PC-9 (cell line): ENCODE results near the gene PHLPP1.

ENCODE experiments used
- CTCF ChIP-seq: fragments of 200-600 bp; sonication (generic); conservative IDR thresholded peaks from 2 replicates; pipeline ENCODE4 v1.6.1; 2017; ENCODE audit warnings: mixed run types, antibody characterized with exemption, mild to moderate bottlenecking, moderate library complexity
- EZH2 ChIP-seq: fragments of 200-600 bp; sonication (generic); IDR thresholded peaks from 2 replicates; pipeline ENCODE4 v1.8.0; 2017; ENCODE audit warnings: antibody characterized with exemption, low read depth

GRCh38 chr18:62933261-62933887 is 218.0 kb downstream of the PHLPP1 start:
- no peak for TF ChIP-seq CTCF
- TF ChIP-seq EZH2, result no peak
